Kidney (tissue), 14 donors: ENCODE measurements around the gene SNX24. TPM values are rescaled to one million over a fixed set of nuclear protein-coding genes. Genes with fewer than 3 reads are reported as not detected.

Experiments used
- DNase-seq, 5 donors: peaks; one replicate each; pipeline ENCODE4 v3.0.0-alpha.2; 2013 to 2020
- FAIRE-seq: peaks from 2 replicates; lab custom pipeline; 2012; peaks lifted over from hg19 to GRCh38; lab: Jason Lieb, UNC
- H3K27ac ChIP-seq, 2 donors: one replicate each; pipeline ENCODE4 v1.7.0; 2013; ENCODE audit warnings: low read depth in 2 of 2, low read length in 2 of 2, inconsistent platforms in 1 of 2
- H3K27me3 ChIP-seq: one replicate; pipeline ENCODE4 v1.7.1; 2013; ENCODE audit warnings: low read length, inconsistent platforms; ENCODE audit not compliant: control insufficient read depth, insufficient read depth
- H3K36me3 ChIP-seq, 3 donors: one replicate each; pipeline versions ENCODE4 v1.7.0 to v1.7.1; 2013; ENCODE audit warnings: low read length in 3 of 3, control low read depth in 1 of 3, inconsistent platforms in 1 of 3; ENCODE audit not compliant: insufficient read depth in 3 of 3, control insufficient read depth in 2 of 3
- H3K4me1 ChIP-seq, 3 donors: one replicate each; pipeline versions ENCODE4 v1.7.0 to v1.7.1; 2013; ENCODE audit warnings: low read length in 3 of 3, inconsistent platforms in 1 of 3, low read depth in 1 of 3; ENCODE audit not compliant: control insufficient read depth in 2 of 3, insufficient read depth in 2 of 3
- H3K4me3 ChIP-seq, 3 donors: one replicate each; pipeline versions ENCODE4 v1.7.0 to v1.8.1; 2013; ENCODE audit warnings: low read length in 3 of 3, control low read depth in 1 of 3, inconsistent platforms in 1 of 3
- H3K9ac ChIP-seq, 3 donors: one replicate each; pipeline versions ENCODE4 v1.7.0 to v1.7.1; 2013; ENCODE audit warnings: low read length in 3 of 3, control low read depth in 1 of 3, inconsistent platforms in 1 of 3
- H3K9me3 ChIP-seq, 3 donors: one replicate each; pipeline versions ENCODE4 v1.7.0 to v1.7.1; 2013; ENCODE audit warnings: low read length in 3 of 3, control low read depth in 1 of 3, inconsistent platforms in 1 of 3; ENCODE audit not compliant: control insufficient read depth in 2 of 3, insufficient read depth in 1 of 3
- CTCF ChIP-seq: IDR thresholded peaks from 3 replicates; pipeline ENCODE4 v1.5.1; 2012; ENCODE audit warnings: mild to moderate bottlenecking, moderate library complexity, borderline replicate concordance; ENCODE audit not compliant: insufficient read depth; ENCODE audit errors: extremely low read depth
- intact Hi-C: fragments of 100-400 bp; cut with DNase I; formaldehyde crosslinking; loops from one replicate; pipeline ENCODE4 v1.11.1; 2022
- polyA plus RNA-seq: library from polyadenylated mRNA; stranded (reverse); fragments of 350-450 nt; fragmentation: Illumina TruSeq; extraction: RNeasy Lipid Tissue Mini Kit (QIAGEN cat#74804); gene quantifications from one replicate; pipeline ENCODE4 v1.2.3, GENCODE V29; 2014; ENCODE audit warnings: low read depth, low replicate concordance; ENCODE audit not compliant: insufficient read depth
- total RNA-seq: library from RNA; stranded (reverse); fragmentation: NEBNext Ultra II Directional; extraction: Animal tissue kit (Norgen Biotek cat#: 25700); gene quantifications from one replicate; pipeline ENCODE4 v1.2.1, GENCODE V29; 2021
- donor health status: control.
- donor health status: control.
- donor health status: control.
- donor health status: control.
- donor health status: control.
- donor health status: DM: yes; HTN: yes; CAD: no.
- donor health status: Normal renal cell carcinoma (clear cell type).

Gene SNX24
- total and polyA plus RNA-seq, 2 donors from 2014 or later, result 23.8 to 27.0 TPM

- Histone ChIP-seq H3K27ac (no peak overlapping the region), H3K9me3 (peaks cover 0 to 3% (median 0%) of the 10 kb centered on the region in 3 donors), H3K27me3 (no peaks in the 10 kb centered on the region), H3K4me1 (no peaks in the 10 kb centered on the region), H3K36me3 (no peaks in the 10 kb centered on the region), H3K4me3 (no peak overlapping the region), H3K9ac (no peak overlapping the region)
- DNase-seq, result peak in 2 of 5 donors; percentile 19 to 28
- intact Hi-C loops, result no loop called here
- FAIRE-seq, result no peak
- TF ChIP-seq CTCF, result no peak
Measured at GRCh38 chr5:122959740-122960445, 114.5 kb downstream of the SNX24 start.

DNA sequence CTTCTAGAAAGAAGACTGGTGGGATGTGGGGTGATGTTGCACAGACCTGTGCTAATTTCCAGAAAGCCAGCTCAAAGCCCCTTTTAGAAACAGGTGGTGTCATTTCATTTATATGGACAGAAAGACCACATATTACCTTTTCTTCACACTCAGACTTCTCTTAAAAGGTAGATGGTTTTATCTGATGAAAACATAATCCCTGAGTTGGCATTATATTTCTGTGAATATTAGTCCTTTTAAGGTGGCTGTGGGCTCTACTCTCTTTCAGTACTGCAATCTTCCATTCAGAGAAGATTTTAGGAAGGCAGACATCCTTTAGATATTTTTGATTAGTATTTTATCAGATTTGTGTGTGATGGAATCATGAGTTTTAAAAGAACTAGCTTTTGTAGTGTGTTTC is 117.9 kb downstream of the SNX24 start:
- intact Hi-C loops, result no loop called here
- H3K36me3 ChIP-seq, result no peaks in the 10 kb centered on the region
- no peak for TF ChIP-seq CTCF
- FAIRE-seq (no peak), DNase-seq (no peak)
- H3K4me3 ChIP-seq, result no peak overlapping the region
- no peaks in the 10 kb centered on the region for H3K27me3 ChIP-seq
- no peak overlapping the region for H3K9ac ChIP-seq
- H3K27ac ChIP-seq, result no peak overlapping the region
- no peaks in the 10 kb centered on the region for H3K9me3 ChIP-seq
- peaks cover 0 to 5% (median 4%) of the 10 kb centered on the region in 3 donors for H3K4me1 ChIP-seq

GRCh38 chr5:122965111-122965510 is 119.7 kb downstream of the SNX24 start:
- Histone ChIP-seq H3K27ac (peak overlapping the region in 1 of 2 donors; percentile 2), H3K9me3 (no peaks in the 10 kb centered on the region), H3K27me3 (no peaks in the 10 kb centered on the region), H3K4me1 (peaks cover 0 to 5% (median 4%) of the 10 kb centered on the region in 3 donors), H3K4me3 (no peak overlapping the region), H3K9ac (no peak overlapping the region), H3K36me3 (no peaks in the 10 kb centered on the region)
- FAIRE-seq, result no peak
- intact Hi-C loops, result no loop called here
- no peak for TF ChIP-seq CTCF
- DNase-seq, result peak in 1 of 5 donors; percentile 16
